OCI-LY7 (cell line): Measurements from ENCODE around the gene MRNIP.
A peak's percentile ranks its signal among the peaks of the same experiment; 100 is the strongest.

ENCODE experiments used
- CTCF ChIP-seq: fragments of 200-600 bp; sonication (generic); conservative IDR thresholded peaks from 2 replicates; pipeline ENCODE4 v1.5.1; 2014; ENCODE audit warnings: mild to moderate bottlenecking, antibody characterized with exemption, low read length, moderate library complexity, mixed read lengths
- EZH2phosphoT487 ChIP-seq: fragments of 200-600 bp; sonication (generic); IDR thresholded peaks from 2 replicates; pipeline ENCODE4 v1.6.1; 2018; ENCODE audit warnings: low read depth, borderline replicate concordance, mild to moderate bottlenecking, mixed run types, antibody characterized with exemption, low read length, moderate library complexity, mixed read lengths

GRCh38 chr5:179858241-179858585, 404 bp downstream of the MRNIP start:
- TF ChIP-seq CTCF (peak; percentile 31; the same call in 1 of the 2 replicates), EZH2phosphoT487 (no peak)
